Naive thymus-derived CD4-positive, alpha-beta T cell (primary cell): Measurements from ENCODE around the gene NKAIN2. TPM values are rescaled to one million over a fixed set of nuclear protein-coding genes. Genes with fewer than 3 reads are reported as not detected.

Source experiments
- ATAC-seq: fragments of 150-1000 bp; cut with Tn5 transposase; 2 replicates; pipeline ENCODE4 v1.10.0; 2021; ENCODE audit warnings: mild to moderate bottlenecking, moderate library complexity
- CTCF ChIA-PET: fragments of 350-600 bp; sonication (Branson Sonifier 250); formaldehyde crosslinking; loops from one replicate; lab custom pipeline; 2021; ENCODE audit warnings: antibody characterized with exemption; lab: Charles Lee
- POLR2A ChIA-PET: fragments of 350-600 bp; sonication (Branson Sonifier 250); formaldehyde crosslinking; loops from one replicate; lab custom pipeline; 2021; ENCODE audit warnings: antibody characterized with exemption, inconsistent platforms; lab: Charles Lee
- DNase-seq, 9 donors: peaks; one replicate each; pipeline versions ENCODE4 v3.0.0 to v3.0.0-alpha.2; 2020 to 2022; ENCODE audit warnings: mixed read lengths in 1 of 9
- H3K27ac ChIP-seq: one replicate; pipeline ENCODE4 v1.7.0; 2013; ENCODE audit warnings: mild to moderate bottlenecking, low read depth, low read length, moderate library complexity
- H3K27me3 ChIP-seq, 2 donors: one replicate each; pipeline ENCODE4 v1.7.0; 2013; ENCODE audit warnings: low read length in 2 of 2, mild to moderate bottlenecking in 2 of 2, moderate library complexity in 2 of 2; ENCODE audit not compliant: control insufficient read depth in 2 of 2, insufficient read depth in 2 of 2
- H3K36me3 ChIP-seq, 3 experiments: 1 replicate in 2 of 3; 2 replicates in 1 of 3; pipeline ENCODE4 v1.7.0; 2013; ENCODE audit warnings: low read length in 3 of 3, mild to moderate bottlenecking in 3 of 3, moderate library complexity in 1 of 3; ENCODE audit not compliant: insufficient read depth in 3 of 3, control insufficient read depth in 2 of 3
- H3K4me1 ChIP-seq, 2 donors: one replicate each; pipeline ENCODE4 v1.7.0; 2013; ENCODE audit warnings: low read length in 2 of 2, mild to moderate bottlenecking in 2 of 2, moderate library complexity in 1 of 2; ENCODE audit not compliant: control insufficient read depth in 2 of 2, insufficient read depth in 2 of 2
- H3K4me3 ChIP-seq: 2 replicates; pipeline ENCODE4 v1.7.0; 2013; ENCODE audit warnings: mild to moderate bottlenecking, low read length
- H3K9me3 ChIP-seq, 3 experiments: 1 replicate in 2 of 3; 2 replicates in 1 of 3; pipeline ENCODE4 v1.7.0; 2013; ENCODE audit warnings: low read length in 3 of 3; ENCODE audit not compliant: control insufficient read depth in 2 of 3
- H3K27ac Mint-ChIP-seq, 9 donors: one replicate each; pipeline ENCODE4 v1.8.0; 2020 to 2022; ENCODE audit warnings: mixed read lengths in 9 of 9, mild to moderate bottlenecking in 8 of 9, moderate library complexity in 5 of 9, inconsistent platforms in 2 of 9
- H3K27me3 Mint-ChIP-seq, 5 donors: one replicate each; pipeline ENCODE4 v1.8.0; 2021 to 2022; ENCODE audit warnings: mixed read lengths in 5 of 5, mild to moderate bottlenecking in 1 of 5
- H3K36me3 Mint-ChIP-seq, 5 donors: one replicate each; pipeline ENCODE4 v1.8.0; 2020 to 2022; ENCODE audit warnings: mixed read lengths in 5 of 5, mild to moderate bottlenecking in 3 of 5, inconsistent platforms in 1 of 5
- H3K4me1 Mint-ChIP-seq, 7 donors: one replicate each; pipeline ENCODE4 v1.8.0; 2020 to 2022; ENCODE audit warnings: mixed read lengths in 7 of 7, mild to moderate bottlenecking in 3 of 7, inconsistent platforms in 1 of 7
- H3K4me3 Mint-ChIP-seq, 10 donors: one replicate each; pipeline ENCODE4 v1.8.0; 2020 to 2022; ENCODE audit warnings: mild to moderate bottlenecking in 10 of 10, mixed read lengths in 10 of 10, moderate library complexity in 6 of 10, inconsistent platforms in 2 of 10
- H3K9me3 Mint-ChIP-seq, 11 donors: one replicate each; pipeline ENCODE4 v1.8.0; 2020 to 2022; ENCODE audit warnings: mixed read lengths in 11 of 11, mild to moderate bottlenecking in 4 of 11, inconsistent platforms in 1 of 11, moderate library complexity in 1 of 11
- intact Hi-C, 2 donors: fragments of 100-400 bp; cut with micrococcal nuclease; formaldehyde crosslinking; loops; one replicate each; pipeline ENCODE4 v1.15.1; 2023
- polyA plus RNA-seq, 2 donors: library from polyadenylated mRNA; unstranded; fragments of 300-500 nt; fragmentation: Illumina TruSeq; gene quantifications; one replicate each; pipeline ENCODE4 v1.2.3, GENCODE V29; 2021
- total RNA-seq, 6 experiments: library from RNA in 5 of 6; stranded (reverse) in 5 of 6; gene quantifications; 1 replicate in 5 of 6; 2 replicates in 1 of 6; pipeline ENCODE4 v1.2.3 and lab custom pipeline; 2021 to 2026

The NKAIN2 gene
- total and polyA plus RNA-seq, 7 experiments from 2014 or later, result 0.21 to 2.9 TPM; not detected in 5

DNA sequence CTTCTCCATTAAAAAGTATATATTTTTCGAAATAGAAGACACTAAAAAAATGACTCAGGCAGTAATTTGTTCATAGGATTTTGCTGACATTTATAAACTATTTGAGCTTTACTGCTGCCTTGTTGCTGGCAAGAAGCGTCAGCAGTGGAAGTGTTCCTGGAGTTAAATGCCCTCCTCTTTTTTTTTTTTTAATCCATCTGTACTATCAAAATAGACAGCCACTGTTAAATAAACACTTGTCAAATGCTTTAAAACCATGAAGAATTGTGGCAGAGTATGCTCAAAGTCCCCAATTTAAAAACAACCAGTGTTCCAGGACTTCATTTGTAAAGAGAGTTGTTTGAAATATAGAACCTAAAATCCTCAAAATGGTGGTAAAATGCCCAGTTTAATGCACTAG lies 253.8 kb downstream of the NKAIN2 start:
- no peak overlapping the region for H3K27ac ChIP-seq
- H3K4me1 ChIP-seq, result no peaks in the 10 kb centered on the region
- H3K4me3 ChIP-seq, result no peak overlapping the region
- Mint-ChIP-seq H3K4me1 (no peaks in the 10 kb centered on the region), H3K4me3 (no peak overlapping the region), H3K27ac (no peak overlapping the region), H3K36me3 (no peaks in the 10 kb centered on the region), H3K9me3 (peaks cover 0 to 16% (median 0%) of the 10 kb centered on the region in 11 donors), H3K27me3 (no peaks in the 10 kb centered on the region)
- no peaks in the 10 kb centered on the region for H3K9me3 ChIP-seq
- no peaks in the 10 kb centered on the region for H3K36me3 ChIP-seq
- ATAC-seq (no peak), DNase-seq (no peak)
- intact Hi-C loops, result no loop called here
- ChIA-PET POLR2A (interaction anchor here (0.6 kb wide), 1 partner anchor 547 kb away, joined by 3 read pairs; no protein-coding TSS in a partner anchor), CTCF (interaction anchor here (0.7 kb wide), 1 partner anchor 15 kb away, joined by 3 read pairs; no protein-coding TSS in a partner anchor)
- H3K27me3 ChIP-seq, result no peaks in the 10 kb centered on the region

DNA sequence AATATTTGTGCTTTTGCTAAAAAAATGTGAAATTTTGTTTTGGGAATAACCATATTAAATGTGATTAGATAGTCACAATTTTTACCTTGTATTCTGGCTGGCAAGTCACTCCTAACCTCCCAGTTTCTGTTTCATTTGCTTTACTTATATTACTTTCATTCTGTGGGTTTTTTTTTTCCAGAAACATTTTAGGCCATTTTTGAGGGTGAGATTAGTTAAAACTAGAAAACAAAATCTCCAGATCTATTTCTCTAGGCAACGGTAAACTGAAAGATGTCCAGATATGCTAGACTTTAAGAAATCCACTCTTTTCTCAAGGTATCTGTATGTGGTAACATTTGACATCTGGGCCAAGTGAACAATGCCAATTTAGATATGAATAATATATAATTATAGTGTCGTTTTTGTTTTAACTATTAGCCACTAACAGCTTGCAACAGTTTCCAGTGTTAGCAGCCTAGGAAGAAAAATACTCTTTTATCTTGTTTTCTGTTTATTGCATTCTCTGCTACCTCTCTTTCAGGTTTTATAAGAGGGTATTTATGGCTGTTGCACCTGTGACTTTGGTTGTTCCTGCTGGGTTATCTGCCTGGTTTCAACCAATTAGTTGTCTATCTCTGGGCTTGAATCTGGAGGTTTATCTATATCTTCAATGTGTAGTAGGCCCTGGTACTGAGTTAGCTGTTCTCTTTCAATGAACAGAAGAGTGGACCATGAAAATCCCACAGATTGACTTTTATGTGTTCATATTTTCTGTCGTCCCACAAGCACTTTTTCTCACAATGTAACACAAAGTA lies 260.9 kb downstream of the NKAIN2 start:
- ATAC-seq, result no peak
- no peak for DNase-seq
- no peaks in the 10 kb centered on the region for H3K9me3 ChIP-seq
- no peaks in the 10 kb centered on the region for H3K27me3 ChIP-seq
- H3K27ac ChIP-seq, result no peak overlapping the region
- Mint-ChIP-seq H3K27ac (no peak overlapping the region), H3K9me3 (peaks cover 0 to 8% (median 0%) of the 10 kb centered on the region in 11 donors), H3K4me1 (no peaks in the 10 kb centered on the region), H3K4me3 (no peak overlapping the region), H3K27me3 (no peaks in the 10 kb centered on the region), H3K36me3 (no peaks in the 10 kb centered on the region)
- ChIA-PET POLR2A (no interaction called here), CTCF (no interaction called here)
- H3K4me1 ChIP-seq, result no peaks in the 10 kb centered on the region
- intact Hi-C loops, result no loop called here
- H3K4me3 ChIP-seq, result no peak overlapping the region
- no peaks in the 10 kb centered on the region for H3K36me3 ChIP-seq

DNA sequence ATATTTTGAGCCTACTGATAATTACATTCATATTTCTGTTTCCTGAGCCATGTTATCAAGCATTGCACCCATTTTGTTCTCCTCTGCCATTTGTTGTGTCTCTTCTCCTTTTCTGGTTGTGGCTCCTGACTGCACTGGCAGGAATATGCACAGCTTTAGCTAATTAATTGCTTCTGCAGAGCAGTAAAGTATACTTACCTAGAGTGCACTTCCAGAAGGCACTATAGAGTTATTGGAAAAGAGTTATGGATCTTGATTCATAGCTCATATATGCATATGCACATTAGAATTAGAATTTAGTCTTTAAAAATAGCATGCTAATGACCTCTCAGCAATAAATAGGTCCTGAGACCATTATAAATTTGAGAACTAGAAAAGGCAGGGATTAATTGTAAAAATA lies 262.6 kb downstream of the NKAIN2 start:
- H3K9me3 Mint-ChIP-seq, result peaks cover 0 to 6% (median 0%) of the 10 kb centered on the region in 11 donors
- Histone ChIP-seq H3K4me3 (no peak overlapping the region), H3K36me3 (no peaks in the 10 kb centered on the region), H3K27ac (no peak overlapping the region), H3K4me1 (no peaks in the 10 kb centered on the region), H3K27me3 (no peaks in the 10 kb centered on the region), H3K9me3 (no peaks in the 10 kb centered on the region)
- intact Hi-C loops, result no loop called here
- H3K27ac Mint-ChIP-seq, result no peak overlapping the region
- CTCF ChIA-PET, result no interaction called here
- ATAC-seq (no peak), DNase-seq (no peak)
- no peaks in the 10 kb centered on the region for H3K27me3 Mint-ChIP-seq
- H3K4me3 Mint-ChIP-seq, result no peak overlapping the region
- H3K36me3 Mint-ChIP-seq, result no peaks in the 10 kb centered on the region
- H3K4me1 Mint-ChIP-seq, result no peaks in the 10 kb centered on the region
- POLR2A ChIA-PET, result no interaction called here

DNA sequence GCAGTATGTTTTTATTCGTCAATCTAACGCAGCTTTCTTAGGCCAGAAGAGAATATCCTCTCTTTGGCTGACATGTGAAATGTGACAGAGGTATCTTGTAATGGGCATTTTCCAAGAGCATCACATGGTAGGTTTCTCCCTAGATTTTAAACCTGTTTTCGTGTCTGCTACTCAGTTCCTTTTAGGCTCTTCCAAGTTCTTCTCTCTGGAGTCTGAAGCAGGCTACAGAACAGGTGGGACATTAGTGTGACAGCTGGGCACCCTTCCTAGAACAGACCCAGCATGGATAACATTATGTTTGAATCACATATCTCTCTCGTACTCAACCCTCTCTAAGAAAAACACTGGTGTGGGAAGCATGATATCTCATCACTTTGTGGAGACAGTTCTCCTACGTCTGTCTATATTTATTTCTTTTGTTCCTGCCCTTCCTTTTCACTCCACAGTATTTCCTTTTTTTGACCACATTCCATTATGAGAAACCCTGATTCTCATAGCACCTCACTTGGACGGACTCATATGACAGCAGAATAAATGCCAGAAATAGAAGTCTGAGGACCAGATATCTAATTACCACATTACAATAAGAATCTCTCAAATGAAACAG lies 263.4 kb downstream of the NKAIN2 start:
- Histone ChIP-seq H3K9me3 (no peaks in the 10 kb centered on the region), H3K36me3 (no peaks in the 10 kb centered on the region), H3K4me3 (no peak overlapping the region), H3K4me1 (no peaks in the 10 kb centered on the region), H3K27me3 (no peaks in the 10 kb centered on the region), H3K27ac (no peak overlapping the region)
- CTCF ChIA-PET, result no interaction called here
- H3K9me3 Mint-ChIP-seq, result peaks cover 0 to 6% (median 0%) of the 10 kb centered on the region in 11 donors
- no peak overlapping the region for H3K4me3 Mint-ChIP-seq
- intact Hi-C loops, result no loop called here
- no peak for ATAC-seq
- DNase-seq, result no peak
- no peak overlapping the region for H3K27ac Mint-ChIP-seq
- POLR2A ChIA-PET, result no interaction called here
- no peaks in the 10 kb centered on the region for H3K36me3 Mint-ChIP-seq
- no peaks in the 10 kb centered on the region for H3K27me3 Mint-ChIP-seq
- H3K4me1 Mint-ChIP-seq, result no peaks in the 10 kb centered on the region

DNA sequence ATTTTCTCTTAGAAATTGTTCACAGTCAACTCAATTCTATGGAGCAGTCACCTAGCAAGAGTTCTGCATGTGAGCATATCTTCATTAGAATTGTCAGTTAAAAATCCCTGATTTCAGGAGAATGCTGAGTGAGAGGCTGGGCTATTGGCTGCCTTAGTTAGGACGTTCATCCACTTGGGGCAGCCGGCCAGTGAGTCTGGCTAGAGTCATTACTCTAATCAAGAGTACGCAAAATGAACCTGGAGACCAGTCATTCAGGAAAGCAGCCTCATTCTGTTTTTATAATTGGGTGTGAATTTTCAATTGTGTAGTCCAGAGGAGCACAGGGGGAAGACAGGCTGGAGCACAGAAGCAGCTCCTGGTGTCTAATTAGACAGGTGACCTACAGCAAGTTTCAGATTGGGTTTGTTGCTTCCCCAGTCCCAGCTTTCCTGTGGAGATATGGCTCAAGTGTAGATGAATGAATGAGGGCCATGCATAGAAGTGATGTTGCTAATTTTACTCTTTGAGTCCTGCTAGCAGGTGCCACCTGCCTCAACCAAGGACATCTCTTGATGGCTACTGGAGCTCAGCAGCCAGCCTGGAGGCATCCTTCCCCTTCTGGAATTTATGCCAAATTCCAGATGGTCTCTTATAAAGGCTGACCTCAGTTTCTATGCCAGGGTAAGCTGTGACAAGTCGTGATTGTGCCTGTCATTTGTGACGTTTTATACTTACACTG lies 265.7 kb downstream of the NKAIN2 start:
- H3K9me3 ChIP-seq, result no peaks in the 10 kb centered on the region
- CTCF ChIA-PET, result no interaction called here
- no peaks in the 10 kb centered on the region for H3K27me3 ChIP-seq
- Mint-ChIP-seq H3K36me3 (no peaks in the 10 kb centered on the region), H3K9me3 (peaks cover 0 to 6% (median 0%) of the 10 kb centered on the region in 11 donors), H3K4me3 (no peak overlapping the region), H3K4me1 (no peaks in the 10 kb centered on the region), H3K27ac (no peak overlapping the region), H3K27me3 (no peaks in the 10 kb centered on the region)
- H3K4me3 ChIP-seq, result no peak overlapping the region
- DNase-seq, result no peak
- H3K36me3 ChIP-seq, result no peaks in the 10 kb centered on the region
- H3K4me1 ChIP-seq, result no peaks in the 10 kb centered on the region
- intact Hi-C loops, result no loop called here
- H3K27ac ChIP-seq, result no peak overlapping the region
- POLR2A ChIA-PET, result no interaction called here
- ATAC-seq, result no peak

DNA sequence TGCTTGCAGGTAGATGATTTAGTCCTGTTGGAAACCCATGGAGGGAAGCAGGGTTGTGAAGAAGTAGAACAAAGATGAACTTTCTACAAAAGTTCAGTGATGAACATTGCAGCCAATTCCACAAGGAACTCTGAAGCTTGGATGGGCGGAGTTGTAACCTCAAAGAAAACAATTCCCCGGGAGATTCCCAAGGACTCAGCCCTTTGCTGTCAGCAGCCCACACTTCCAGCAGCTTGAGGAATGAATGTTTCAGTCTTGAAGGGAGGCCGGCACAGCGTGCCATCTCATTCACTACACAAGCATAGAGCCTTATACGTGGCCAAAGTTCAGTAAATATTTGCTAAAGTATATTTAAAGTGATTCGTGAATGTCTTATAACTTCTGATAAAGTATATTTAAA lies 269.4 kb downstream of the NKAIN2 start:
- intact Hi-C loops, result no loop called here
- no peaks in the 10 kb centered on the region for H3K4me1 Mint-ChIP-seq
- Histone ChIP-seq H3K9me3 (no peaks in the 10 kb centered on the region), H3K36me3 (no peaks in the 10 kb centered on the region), H3K27ac (no peak overlapping the region), H3K4me1 (no peaks in the 10 kb centered on the region), H3K27me3 (no peaks in the 10 kb centered on the region), H3K4me3 (no peak overlapping the region)
- CTCF ChIA-PET, result no interaction called here
- DNase-seq (no peak), ATAC-seq (no peak)
- no peaks in the 10 kb centered on the region for H3K27me3 Mint-ChIP-seq
- H3K4me3 Mint-ChIP-seq, result no peak overlapping the region
- no peak overlapping the region for H3K27ac Mint-ChIP-seq
- POLR2A ChIA-PET, result no interaction called here
- H3K9me3 Mint-ChIP-seq, result peaks cover 0 to 6% (median 2%) of the 10 kb centered on the region in 11 donors
- no peaks in the 10 kb centered on the region for H3K36me3 Mint-ChIP-seq
